ENCODE results near the gene ALKAL2.
A peak's percentile ranks its signal among the peaks of the same experiment; 100 is the strongest.

Gene ALKAL2

GRCh38 chr2:270861-271260 lies 17.0 kb downstream of the ALKAL2 start:
- DNase-seq (ENCODE audit: low spot score), result no peak

- DNase-seq (ENCODE audit: low spot score), result no peak
These were observed 18.4 kb downstream of the ALKAL2 start for GRCh38 chr2:269356-270030.

GRCh38 chr2:268323-268722 lies 19.6 kb downstream of the ALKAL2 start:
- DNase-seq (ENCODE audit: low spot score), result no peak

DNA sequence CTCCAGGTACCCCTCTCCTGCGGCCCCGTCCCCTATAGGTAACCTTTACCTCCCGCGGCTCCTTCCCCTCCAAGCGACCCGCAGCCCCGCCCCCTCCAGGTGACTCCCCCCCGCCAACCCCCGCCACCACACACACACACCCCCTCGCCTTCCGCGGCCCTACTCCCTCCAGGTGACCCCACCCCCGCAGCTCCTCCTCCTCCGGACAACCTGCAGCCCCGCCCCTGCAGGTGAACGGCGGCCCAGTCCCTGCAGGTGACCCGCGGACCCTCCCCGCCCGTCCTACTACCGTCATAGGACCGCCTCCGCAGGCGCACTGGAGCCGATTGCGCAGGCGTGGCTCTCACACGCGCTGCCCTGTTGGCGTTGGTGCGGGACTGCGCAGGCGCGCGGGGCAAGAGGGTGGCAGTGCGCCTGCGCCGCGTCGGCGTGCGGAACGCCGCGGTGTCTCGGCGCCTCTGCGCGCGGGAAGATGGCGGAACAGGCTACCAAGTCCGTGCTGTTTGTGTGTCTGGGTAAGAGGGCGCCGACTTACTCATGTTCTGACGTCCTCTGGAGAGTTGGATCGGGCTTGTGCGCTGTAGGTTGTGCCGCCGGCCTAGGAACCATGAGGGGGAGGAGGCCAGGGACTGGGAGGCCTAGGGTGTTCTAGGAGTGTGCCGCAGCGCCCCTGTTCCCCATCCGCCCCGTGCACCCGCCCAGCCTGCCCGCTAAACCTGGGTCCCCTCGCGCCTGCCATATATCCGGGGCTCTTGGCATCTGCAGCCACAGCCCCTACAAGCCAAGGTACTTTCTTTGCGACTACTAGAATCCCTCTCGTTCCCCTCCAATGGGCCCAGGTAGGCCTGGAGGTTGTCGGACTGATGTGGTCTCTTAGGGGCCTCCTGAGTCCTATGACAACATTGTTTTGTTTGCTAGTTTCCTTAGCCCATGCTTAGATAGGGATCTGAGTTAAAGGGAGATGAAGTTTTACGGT lies 23.1 kb downstream of the ALKAL2 start, which contains the start of gene ACP1:
Gene ACP1 (plus strand): TSS at position 455 of the 976 bp plus-strand sequence. CDS start 18 bp downstream, at position 473.
- peak; percentile 98 for DNase-seq (ENCODE audit: low spot score)

DNA sequence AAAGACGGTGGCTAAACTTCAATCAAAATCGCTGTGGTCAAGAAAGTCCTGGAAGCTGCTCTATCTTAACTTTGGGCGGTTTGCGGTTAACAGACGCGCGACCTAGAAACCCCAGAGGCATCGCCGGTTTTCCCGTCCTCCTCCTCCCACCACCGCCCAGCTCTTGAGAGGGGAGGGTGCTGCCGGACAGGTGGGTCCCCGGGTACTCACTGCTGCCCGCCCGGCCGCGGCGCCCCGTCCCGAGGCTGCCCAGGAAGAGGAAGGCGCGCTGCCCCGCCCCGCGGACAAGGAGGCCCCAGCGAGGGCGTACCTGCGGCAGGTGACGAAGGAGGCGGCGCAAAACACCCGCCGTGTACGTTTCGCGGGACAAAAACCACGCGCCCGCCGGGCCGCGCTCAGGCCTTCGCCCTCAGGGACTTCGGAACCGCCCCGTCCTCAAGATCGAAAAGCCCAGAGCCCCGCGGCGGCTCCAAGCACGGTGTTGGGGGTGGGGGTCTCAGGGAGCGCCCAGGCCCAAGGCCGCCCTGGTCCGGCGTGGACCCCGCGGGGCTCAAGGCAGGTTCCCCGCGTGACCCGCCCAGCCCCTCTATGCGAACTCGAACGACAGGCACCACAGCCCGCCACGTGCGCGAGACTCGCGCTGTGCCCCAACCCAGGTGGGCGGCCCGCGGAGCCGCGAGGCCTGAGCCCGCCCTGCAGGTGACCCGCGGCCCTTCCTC lies 24.0 kb downstream of the ALKAL2 start, which contains the start of gene SH3YL1:
Gene SH3YL1 (minus strand): TSS at position 259 of the 719 bp plus-strand sequence. CDS start 48 bp downstream, at position 211.
- peak; percentile 64 for DNase-seq (ENCODE audit: low spot score)

- DNase-seq (ENCODE audit: low spot score), result no peak
These were observed 24.7 kb downstream of the ALKAL2 start for GRCh38 chr2:263022-263738.

DNA sequence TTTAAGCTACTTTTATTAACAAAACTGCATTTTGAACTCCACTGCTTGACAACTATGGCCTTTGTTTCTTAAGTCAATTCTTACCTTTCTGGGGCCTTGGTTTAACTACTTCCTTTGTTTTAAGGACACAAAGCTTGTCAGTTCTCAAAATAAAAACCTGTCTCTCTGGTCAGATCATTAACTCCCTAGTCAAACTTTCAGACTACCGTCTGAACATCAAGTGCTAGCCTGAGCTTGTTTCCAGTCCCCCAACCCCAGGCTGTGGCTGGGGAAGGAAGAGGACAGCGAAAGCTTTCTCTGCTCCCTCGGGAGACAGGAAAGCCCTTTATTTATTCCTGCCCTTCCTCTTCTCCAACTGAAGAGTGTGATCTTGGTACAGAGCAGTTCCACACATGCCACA lies 25.8 kb downstream of the ALKAL2 start:
- DNase-seq (ENCODE audit: low spot score), result no peak

DNA sequence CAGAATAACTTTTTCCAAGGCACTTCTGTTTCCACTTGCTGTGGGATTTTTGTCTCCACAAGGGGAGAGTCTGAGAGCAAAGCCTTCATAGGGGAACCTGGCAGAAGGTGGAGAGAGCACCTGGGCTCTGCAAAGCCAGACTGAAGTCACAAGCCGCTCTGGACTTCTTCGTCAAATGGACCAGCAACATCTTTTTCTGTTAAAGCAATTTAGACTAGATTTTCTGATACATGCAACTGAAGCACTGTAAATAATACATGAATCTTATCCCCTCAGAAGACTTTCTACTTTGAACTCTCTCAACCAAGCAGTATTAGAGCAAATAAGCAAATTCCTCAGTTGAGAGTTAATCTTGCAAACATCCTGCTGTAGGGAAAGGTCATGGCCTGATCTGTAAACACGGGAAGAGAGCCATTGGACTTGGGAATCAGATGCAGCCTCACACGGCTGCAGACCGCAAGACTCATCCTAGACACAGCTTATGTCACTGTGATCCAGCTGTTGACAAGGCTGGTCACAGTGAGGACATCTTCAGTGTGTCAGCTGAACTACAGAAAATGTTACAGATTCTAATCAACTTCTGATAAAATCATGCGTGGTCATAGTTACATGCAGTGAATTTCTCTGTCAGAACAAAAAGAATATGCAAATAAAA lies 27.3 kb downstream of the ALKAL2 start:
- no peak for DNase-seq (ENCODE audit: low spot score)

DNA sequence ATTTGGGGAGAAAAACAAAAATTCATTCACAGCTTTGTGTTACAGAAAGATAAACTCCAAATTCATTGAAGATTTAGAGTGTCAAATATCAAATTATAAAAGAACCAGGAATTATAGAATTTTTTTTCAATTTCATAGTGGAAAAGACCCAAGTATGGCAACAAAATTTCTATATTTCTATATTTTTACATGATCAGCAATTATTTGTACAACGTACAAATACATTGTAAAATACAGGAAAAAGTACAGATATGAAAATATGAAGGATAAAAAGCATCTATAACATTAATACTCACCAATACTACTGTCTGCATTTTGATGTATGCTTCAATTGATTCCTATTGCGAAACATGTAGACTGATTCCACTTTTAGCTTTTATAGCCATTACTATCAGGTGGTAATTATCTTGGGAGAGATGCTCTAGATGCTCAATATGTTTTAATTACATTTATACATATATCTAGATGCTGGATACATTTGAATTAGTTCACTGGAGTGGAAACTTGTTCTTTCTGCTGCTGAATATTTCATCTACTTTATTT lies 28.0 kb downstream of the ALKAL2 start:
- no peak for DNase-seq (ENCODE audit: low spot score)

GRCh38 chr2:258933-259332 lies 29.0 kb downstream of the ALKAL2 start:
- no peak for DNase-seq (ENCODE audit: low spot score)

DNA sequence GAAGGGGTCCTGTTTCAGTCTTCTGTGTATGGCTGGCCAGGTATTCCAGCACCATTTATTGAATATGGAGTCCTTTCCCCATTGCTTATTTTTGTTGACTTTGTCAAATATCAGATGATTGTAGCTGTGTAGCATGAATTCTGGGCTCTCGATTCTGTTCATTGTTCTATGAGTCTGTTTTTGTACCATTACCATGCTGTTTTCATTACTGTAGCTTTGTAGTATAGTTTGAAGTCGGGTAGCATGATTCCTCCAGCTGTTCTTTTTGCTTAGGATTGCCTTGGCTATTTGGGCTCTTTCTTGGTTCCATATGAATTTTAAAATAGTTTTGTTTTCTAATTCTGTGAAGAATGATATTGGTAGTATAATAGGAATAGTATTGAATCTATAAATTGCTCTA lies 30.0 kb downstream of the ALKAL2 start:
- DNase-seq (ENCODE audit: low spot score), result no peak

GRCh38 chr2:257429-257828 lies 30.5 kb downstream of the ALKAL2 start:
- DNase-seq (ENCODE audit: low spot score), result no peak

DNA sequence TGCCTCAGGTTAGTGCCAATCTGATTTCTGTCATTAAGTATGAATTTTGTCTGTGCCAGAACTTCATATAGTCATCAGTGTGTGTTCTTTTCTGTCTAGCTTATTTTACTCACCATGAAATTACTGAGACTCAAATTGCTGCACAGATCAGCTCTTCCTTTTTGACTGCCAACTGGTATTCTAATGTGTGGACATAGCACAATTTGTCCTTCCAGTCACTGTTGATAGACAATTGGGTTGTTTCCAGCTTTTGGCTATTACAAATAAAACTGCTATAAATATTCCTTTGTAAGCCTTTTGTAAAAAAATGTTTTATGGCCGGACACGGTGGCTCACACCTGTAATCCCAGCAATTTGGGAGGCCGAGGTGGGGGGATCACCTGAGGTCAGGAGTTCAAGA lies 31.8 kb downstream of the ALKAL2 start:
- DNase-seq (ENCODE audit: low spot score), result no peak

DNA sequence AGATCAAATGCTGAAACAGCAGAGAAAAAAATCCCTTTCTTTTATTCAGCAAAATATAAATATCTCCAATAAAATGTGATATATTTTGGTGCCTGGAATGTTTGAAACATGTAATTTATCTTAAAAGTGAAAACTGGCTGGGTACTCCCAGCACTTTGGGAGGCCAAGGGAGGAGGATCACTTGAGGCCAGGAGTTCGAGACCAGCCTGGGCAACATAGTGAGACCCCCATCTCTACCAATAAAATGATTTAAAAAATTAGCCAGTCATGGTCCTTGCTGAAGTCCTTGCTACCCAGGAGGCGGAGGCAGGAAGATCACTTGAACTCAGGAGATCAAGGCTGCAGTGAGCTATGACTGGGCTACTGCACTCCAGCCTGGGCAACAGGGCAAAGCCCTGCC lies 32.7 kb downstream of the ALKAL2 start:
- no peak for DNase-seq (ENCODE audit: low spot score)

GRCh38 chr2:254241-254640 lies 33.6 kb downstream of the ALKAL2 start:
- no peak for DNase-seq (ENCODE audit: low spot score)

- no peak for DNase-seq (ENCODE audit: low spot score)
These were observed 34.7 kb downstream of the ALKAL2 start for GRCh38 chr2:253202-253638.

DNA sequence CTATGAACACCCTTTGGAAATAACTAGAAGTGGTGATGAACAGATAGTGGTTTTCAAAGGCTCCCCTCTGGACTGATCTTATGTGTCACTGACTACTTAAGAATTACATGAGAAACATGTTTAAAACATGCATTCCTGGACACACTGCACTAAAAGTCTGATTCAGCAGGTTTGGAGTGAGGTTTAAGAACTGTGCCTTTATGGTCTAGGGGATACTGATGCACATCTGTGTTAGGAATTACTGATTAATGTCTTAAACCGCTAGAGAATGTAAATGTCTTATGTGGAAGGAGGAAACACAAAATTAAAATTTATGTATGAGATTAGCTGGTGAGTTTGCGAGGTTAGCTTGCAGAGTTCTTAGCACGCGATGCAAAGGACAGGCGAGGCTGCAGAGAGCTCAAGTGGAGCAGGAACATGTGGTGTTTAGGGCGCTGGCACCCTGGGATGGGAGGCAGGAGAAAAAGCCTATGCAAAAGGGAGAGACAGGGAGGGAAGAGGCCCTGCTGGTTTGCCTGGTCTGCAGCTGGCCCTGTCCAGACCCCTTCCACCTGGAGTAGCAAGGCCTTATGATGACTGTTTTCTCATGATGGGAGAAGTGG lies 35.8 kb downstream of the ALKAL2 start:
- DNase-seq (ENCODE audit: low spot score), result no peak

- no peak for DNase-seq (ENCODE audit: low spot score)
These were observed 38.3 kb downstream of the ALKAL2 start for GRCh38 chr2:249538-250042.

GRCh38 chr2:248724-249123 lies 39.2 kb downstream of the ALKAL2 start:
- no peak for DNase-seq (ENCODE audit: low spot score)

DNA sequence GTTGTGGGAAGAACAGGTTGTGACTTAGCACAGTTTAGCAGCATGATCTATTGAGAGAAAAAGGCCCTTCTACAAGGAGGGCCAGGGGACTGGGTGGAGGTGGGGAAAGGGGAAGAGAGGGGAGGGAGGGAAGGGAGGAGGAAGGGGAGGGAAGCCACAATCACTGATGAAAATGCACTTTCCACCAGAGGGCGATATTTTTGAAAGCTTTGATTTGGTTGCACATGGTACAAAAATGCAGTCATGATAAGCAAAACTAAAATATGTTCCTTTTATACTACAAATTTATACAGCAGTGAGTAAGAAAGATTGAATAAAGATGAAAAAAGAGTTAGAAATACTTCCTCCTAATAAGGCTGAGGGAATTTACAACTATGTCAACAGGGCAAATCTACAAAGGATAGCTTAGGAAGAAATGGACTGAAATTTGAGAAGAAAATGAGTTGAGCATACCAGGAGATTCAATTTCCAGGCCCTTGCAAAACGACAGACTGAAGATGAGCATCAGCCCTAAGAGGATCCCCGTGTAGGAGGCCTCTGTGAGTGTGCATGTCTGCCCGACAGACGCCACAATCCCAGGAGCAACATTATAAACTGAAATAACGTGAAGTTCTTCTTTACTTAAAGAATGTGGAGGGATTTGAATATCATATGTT lies 41.3 kb downstream of the ALKAL2 start:
- DNase-seq (ENCODE audit: low spot score), result peak; percentile 49

Measured in D341Med (cell line).